Body of pancreas (tissue), 4 donors: ENCODE results near the gene SCIN.

Source experiments
- CTCF ChIP-seq, 7 experiments: fragments of 450-650 bp in 4 of 7; fragments of 200-600 bp in 3 of 7; sonication (generic) in 3 of 7; IDR thresholded peaks; one replicate each; pipeline ENCODE4 v1.5.1; 2016 to 2019; ENCODE audit warnings: antibody characterized with exemption in 7 of 7
- POLR2A ChIP-seq, 3 donors: fragments of 450-650 bp; IDR thresholded peaks; one replicate each; pipeline ENCODE4 v1.6.1; 2016; ENCODE audit warnings: antibody characterized with exemption in 3 of 3, mild to moderate bottlenecking in 2 of 3

- TF ChIP-seq CTCF (IDR thresholded peaks at IDR 0.05) = no peak
- TF ChIP-seq POLR2A (IDR thresholded peaks at IDR 0.05) = no peak
Measured at GRCh38 chr7:12570168-12570533, 369 bp upstream of the SCIN start.
